Kidney (tissue), 14 donors: ENCODE results near the gene ALS2CL. TPM values are rescaled to one million over a fixed set of nuclear protein-coding genes. Genes with fewer than 3 reads are reported as not detected.

Source experiments
- DNase-seq, 5 donors: peaks; one replicate each; pipeline ENCODE4 v3.0.0-alpha.2; 2013 to 2020
- FAIRE-seq: peaks from 2 replicates; lab custom pipeline; 2012; peaks lifted over from hg19 to GRCh38; lab: Jason Lieb, UNC
- H3K27ac ChIP-seq, 2 donors: one replicate each; pipeline ENCODE4 v1.7.0; 2013; ENCODE audit warnings: low read depth in 2 of 2, low read length in 2 of 2, inconsistent platforms in 1 of 2
- H3K27me3 ChIP-seq: one replicate; pipeline ENCODE4 v1.7.1; 2013; ENCODE audit warnings: low read length, inconsistent platforms; ENCODE audit not compliant: control insufficient read depth, insufficient read depth
- H3K36me3 ChIP-seq, 3 donors: one replicate each; pipeline versions ENCODE4 v1.7.0 to v1.7.1; 2013; ENCODE audit warnings: low read length in 3 of 3, control low read depth in 1 of 3, inconsistent platforms in 1 of 3; ENCODE audit not compliant: insufficient read depth in 3 of 3, control insufficient read depth in 2 of 3
- H3K4me1 ChIP-seq, 3 donors: one replicate each; pipeline versions ENCODE4 v1.7.0 to v1.7.1; 2013; ENCODE audit warnings: low read length in 3 of 3, inconsistent platforms in 1 of 3, low read depth in 1 of 3; ENCODE audit not compliant: control insufficient read depth in 2 of 3, insufficient read depth in 2 of 3
- H3K4me3 ChIP-seq, 3 donors: one replicate each; pipeline versions ENCODE4 v1.7.0 to v1.8.1; 2013; ENCODE audit warnings: low read length in 3 of 3, control low read depth in 1 of 3, inconsistent platforms in 1 of 3
- H3K9ac ChIP-seq, 3 donors: one replicate each; pipeline versions ENCODE4 v1.7.0 to v1.7.1; 2013; ENCODE audit warnings: low read length in 3 of 3, control low read depth in 1 of 3, inconsistent platforms in 1 of 3
- H3K9me3 ChIP-seq, 3 donors: one replicate each; pipeline versions ENCODE4 v1.7.0 to v1.7.1; 2013; ENCODE audit warnings: low read length in 3 of 3, control low read depth in 1 of 3, inconsistent platforms in 1 of 3; ENCODE audit not compliant: control insufficient read depth in 2 of 3, insufficient read depth in 1 of 3
- intact Hi-C: fragments of 100-400 bp; cut with DNase I; formaldehyde crosslinking; loops from one replicate; pipeline ENCODE4 v1.11.1; 2022
- polyA plus RNA-seq: library from polyadenylated mRNA; stranded (reverse); fragments of 350-450 nt; fragmentation: Illumina TruSeq; extraction: RNeasy Lipid Tissue Mini Kit (QIAGEN cat#74804); gene quantifications from one replicate; pipeline ENCODE4 v1.2.3, GENCODE V29; 2014; ENCODE audit warnings: low read depth, low replicate concordance; ENCODE audit not compliant: insufficient read depth
- total RNA-seq: library from RNA; stranded (reverse); fragmentation: NEBNext Ultra II Directional; extraction: Animal tissue kit (Norgen Biotek cat#: 25700); gene quantifications from one replicate; pipeline ENCODE4 v1.2.1, GENCODE V29; 2021
- TF ChIP-seq, protein P1 (sequence below): IDR thresholded peaks from 3 replicates; pipeline ENCODE4 v1.5.1; 2012; ENCODE audit warnings: mild to moderate bottlenecking, moderate library complexity, borderline replicate concordance; ENCODE audit not compliant: insufficient read depth; ENCODE audit errors: extremely low read depth
- donor health status: control.
- donor health status: control.
- donor health status: control.
- donor health status: control.
- donor health status: control.
- donor health status: DM: yes; HTN: yes; CAD: no.
- donor health status: Normal renal cell carcinoma (clear cell type).

The ALS2CL gene
- total and polyA plus RNA-seq, 2 donors from 2014 or later = 43.0 to 78.9 TPM

DNA sequence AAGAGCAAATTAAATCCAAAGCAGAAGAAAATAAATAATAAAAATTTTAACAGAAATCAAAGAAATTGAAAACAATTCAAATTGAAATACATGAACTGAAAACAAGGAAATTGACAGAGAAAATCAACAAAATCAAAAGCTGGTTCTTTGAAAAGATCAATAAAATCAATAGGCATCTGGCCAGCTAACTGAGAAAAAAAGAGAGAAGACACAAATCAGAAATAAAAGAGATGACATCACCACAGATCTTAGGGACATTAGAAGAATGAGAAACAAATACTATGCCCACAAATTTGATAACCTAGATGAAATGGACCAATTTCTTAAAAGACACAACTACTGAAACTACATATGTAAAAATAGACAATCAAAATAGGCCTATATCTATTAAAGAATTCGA lies 42.4 kb downstream of the ALS2CL start:
- H3K9ac ChIP-seq = no peak overlapping the region
- no peaks in the 10 kb centered on the region for H3K27me3 ChIP-seq
- no peak overlapping the region for H3K4me3 ChIP-seq
- intact Hi-C loops = no loop called here
- FAIRE-seq (no peak), DNase-seq (no peak)
- no peaks in the 10 kb centered on the region for H3K4me1 ChIP-seq
- no peak overlapping the region for H3K27ac ChIP-seq
- H3K9me3 ChIP-seq = peaks cover 0 to 7% (median 0%) of the 10 kb centered on the region in 3 donors
- H3K36me3 ChIP-seq = no peaks in the 10 kb centered on the region
- TF ChIP-seq, protein P1, sequence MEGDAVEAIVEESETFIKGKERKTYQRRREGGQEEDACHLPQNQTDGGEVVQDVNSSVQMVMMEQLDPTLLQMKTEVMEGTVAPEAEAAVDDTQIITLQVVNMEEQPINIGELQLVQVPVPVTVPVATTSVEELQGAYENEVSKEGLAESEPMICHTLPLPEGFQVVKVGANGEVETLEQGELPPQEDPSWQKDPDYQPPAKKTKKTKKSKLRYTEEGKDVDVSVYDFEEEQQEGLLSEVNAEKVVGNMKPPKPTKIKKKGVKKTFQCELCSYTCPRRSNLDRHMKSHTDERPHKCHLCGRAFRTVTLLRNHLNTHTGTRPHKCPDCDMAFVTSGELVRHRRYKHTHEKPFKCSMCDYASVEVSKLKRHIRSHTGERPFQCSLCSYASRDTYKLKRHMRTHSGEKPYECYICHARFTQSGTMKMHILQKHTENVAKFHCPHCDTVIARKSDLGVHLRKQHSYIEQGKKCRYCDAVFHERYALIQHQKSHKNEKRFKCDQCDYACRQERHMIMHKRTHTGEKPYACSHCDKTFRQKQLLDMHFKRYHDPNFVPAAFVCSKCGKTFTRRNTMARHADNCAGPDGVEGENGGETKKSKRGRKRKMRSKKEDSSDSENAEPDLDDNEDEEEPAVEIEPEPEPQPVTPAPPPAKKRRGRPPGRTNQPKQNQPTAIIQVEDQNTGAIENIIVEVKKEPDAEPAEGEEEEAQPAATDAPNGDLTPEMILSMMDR = no peak

DNA sequence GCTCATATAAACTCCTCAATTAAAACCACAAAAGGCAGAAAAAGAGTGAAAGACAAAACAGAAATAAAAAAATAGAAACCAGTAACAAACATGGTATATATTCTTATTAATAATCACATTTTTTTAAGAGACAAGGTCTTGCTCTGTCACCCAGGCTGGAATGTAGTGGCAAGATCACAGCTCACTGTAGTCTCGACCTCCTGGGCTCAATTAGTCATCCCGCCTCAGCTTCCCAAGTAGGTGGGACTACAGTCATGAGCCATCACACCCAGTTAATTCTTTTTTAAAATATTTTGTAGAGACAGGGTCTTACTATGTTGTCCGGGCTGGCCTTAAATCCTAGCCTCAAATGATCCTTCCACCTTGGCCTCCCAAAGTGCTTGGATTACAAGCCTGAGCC lies 44.0 kb downstream of the ALS2CL start:
- no peak overlapping the region for H3K9ac ChIP-seq
- H3K27ac ChIP-seq = no peak overlapping the region
- no peaks in the 10 kb centered on the region for H3K36me3 ChIP-seq
- intact Hi-C loops = no loop called here
- H3K4me1 ChIP-seq = no peaks in the 10 kb centered on the region
- H3K27me3 ChIP-seq = no peaks in the 10 kb centered on the region
- FAIRE-seq (no peak), DNase-seq (no peak)
- peaks cover 0 to 7% (median 0%) of the 10 kb centered on the region in 3 donors for H3K9me3 ChIP-seq
- TF ChIP-seq, protein P1 = no peak
- H3K4me3 ChIP-seq = no peak overlapping the region

DNA sequence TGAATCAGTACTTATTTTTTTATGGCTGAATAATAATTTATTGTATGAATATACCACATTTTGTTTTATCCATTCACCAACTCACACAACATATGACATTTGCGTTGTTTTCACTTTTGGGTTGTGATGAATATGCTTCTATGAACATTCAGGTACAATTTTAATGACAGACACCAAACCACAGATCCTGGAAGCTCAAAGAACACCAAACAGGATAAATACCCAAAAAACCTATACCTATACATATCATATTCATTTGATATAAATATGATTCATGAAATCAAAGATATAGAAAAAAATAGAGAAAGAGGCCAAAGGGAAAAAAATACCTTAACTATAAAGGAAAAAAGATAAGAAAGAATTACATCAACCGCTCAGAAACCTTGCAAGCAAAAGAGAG lies 45.4 kb downstream of the ALS2CL start:
- intact Hi-C loops = no loop called here
- peaks cover 0 to 7% (median 0%) of the 10 kb centered on the region in 3 donors for H3K9me3 ChIP-seq
- no peak overlapping the region for H3K4me3 ChIP-seq
- no peak overlapping the region for H3K9ac ChIP-seq
- FAIRE-seq (no peak), DNase-seq (no peak)
- H3K36me3 ChIP-seq = no peaks in the 10 kb centered on the region
- TF ChIP-seq, protein P1 = no peak
- H3K27me3 ChIP-seq = no peaks in the 10 kb centered on the region
- H3K27ac ChIP-seq = no peak overlapping the region
- no peaks in the 10 kb centered on the region for H3K4me1 ChIP-seq

DNA sequence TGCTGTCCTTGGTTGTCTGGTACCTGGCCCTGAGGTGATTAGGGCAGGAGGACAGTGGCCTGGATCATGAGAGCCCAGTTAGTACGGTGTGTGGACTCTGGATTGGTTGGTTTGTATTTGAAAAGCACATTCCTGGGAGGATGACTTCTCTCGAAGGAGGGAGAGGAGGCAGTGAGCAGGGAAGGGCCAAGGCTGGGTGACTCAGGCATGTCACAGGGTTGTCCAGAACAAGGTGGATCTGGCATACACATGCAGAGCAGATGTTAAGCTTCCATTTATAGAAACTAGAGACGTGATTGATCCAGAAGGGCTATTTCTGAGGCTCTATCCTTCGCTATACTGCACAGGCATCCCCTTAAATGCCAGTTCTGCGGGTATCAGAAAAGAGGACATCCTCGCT lies 46.8 kb downstream of the ALS2CL start:
- no peak overlapping the region for H3K4me3 ChIP-seq
- H3K36me3 ChIP-seq = no peaks in the 10 kb centered on the region
- no peak overlapping the region for H3K9ac ChIP-seq
- FAIRE-seq (no peak), DNase-seq (no peak)
- intact Hi-C loops = no loop called here
- TF ChIP-seq, protein P1 = no peak
- H3K9me3 ChIP-seq = no peaks in the 10 kb centered on the region
- H3K27ac ChIP-seq = no peak overlapping the region
- H3K4me1 ChIP-seq = no peaks in the 10 kb centered on the region
- no peaks in the 10 kb centered on the region for H3K27me3 ChIP-seq
